ENCODE measurements around the gene CEMIP.
A peak's percentile ranks its signal among the peaks of the same experiment; 100 is the strongest.

Gene CEMIP

DNA sequence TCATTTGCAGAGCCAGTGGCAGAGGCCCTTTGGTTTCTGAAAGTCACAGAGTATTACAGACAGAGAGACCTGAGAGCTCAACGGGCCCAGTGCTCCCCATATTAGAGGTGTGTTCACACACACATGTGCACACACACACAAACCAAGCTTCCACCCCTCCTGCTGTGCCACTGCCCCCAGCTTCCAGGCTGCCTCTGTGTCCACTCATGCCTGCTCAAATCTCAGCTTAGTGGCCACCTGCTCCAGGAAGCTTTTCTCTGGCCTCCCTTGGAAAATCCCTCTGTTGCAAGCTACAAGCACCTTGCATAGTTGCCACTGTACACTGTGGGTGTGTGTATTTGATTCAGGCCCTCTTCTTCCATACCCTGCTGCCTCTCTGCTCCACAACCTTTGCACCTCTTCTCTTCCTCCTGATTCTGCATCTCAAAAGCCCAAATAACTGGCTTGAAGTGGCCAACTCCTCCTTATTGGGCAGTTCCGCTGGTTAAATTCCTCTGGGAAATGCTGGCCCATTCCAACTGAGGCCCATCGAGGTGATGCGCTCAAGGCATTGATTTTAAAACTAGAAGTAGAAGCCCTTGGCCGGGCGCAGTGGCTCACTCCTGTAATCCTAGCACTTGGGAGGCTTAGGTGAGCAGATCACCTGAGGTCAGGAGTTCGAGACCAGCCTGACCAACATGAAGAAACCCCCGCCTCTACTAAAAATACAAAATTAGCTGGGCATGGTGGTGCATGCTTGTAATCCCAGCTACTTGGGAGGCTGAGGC is 187.4 kb downstream of the CEMIP start:
- TF ChIP-seq, protein P1, sequence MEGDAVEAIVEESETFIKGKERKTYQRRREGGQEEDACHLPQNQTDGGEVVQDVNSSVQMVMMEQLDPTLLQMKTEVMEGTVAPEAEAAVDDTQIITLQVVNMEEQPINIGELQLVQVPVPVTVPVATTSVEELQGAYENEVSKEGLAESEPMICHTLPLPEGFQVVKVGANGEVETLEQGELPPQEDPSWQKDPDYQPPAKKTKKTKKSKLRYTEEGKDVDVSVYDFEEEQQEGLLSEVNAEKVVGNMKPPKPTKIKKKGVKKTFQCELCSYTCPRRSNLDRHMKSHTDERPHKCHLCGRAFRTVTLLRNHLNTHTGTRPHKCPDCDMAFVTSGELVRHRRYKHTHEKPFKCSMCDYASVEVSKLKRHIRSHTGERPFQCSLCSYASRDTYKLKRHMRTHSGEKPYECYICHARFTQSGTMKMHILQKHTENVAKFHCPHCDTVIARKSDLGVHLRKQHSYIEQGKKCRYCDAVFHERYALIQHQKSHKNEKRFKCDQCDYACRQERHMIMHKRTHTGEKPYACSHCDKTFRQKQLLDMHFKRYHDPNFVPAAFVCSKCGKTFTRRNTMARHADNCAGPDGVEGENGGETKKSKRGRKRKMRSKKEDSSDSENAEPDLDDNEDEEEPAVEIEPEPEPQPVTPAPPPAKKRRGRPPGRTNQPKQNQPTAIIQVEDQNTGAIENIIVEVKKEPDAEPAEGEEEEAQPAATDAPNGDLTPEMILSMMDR (IDR thresholded peaks at IDR 0.05; ENCODE audit: low read depth, low read length, missing control alignments): no peak
- DNase-seq (ENCODE audit: extremely low read depth, low read depth): no peak

GRCh38 chr15:80967451-80967850 is 188.3 kb downstream of the CEMIP start:
- H3K4me3 ChIP-seq (replicated peaks; ENCODE audit: low read depth, low read length): no peak overlapping the region
- DNase-seq (ENCODE audit: extremely low read depth, low read depth): no peak
- TF ChIP-seq, protein P1 (IDR thresholded peaks at IDR 0.05; ENCODE audit: low read depth, low read length, missing control alignments): no peak

More for the DNA sequence above, 187.4 kb downstream of the CEMIP start:
- H3K4me3 ChIP-seq (replicated peaks; ENCODE audit: low read depth, low read length): no peak overlapping the region

DNA sequence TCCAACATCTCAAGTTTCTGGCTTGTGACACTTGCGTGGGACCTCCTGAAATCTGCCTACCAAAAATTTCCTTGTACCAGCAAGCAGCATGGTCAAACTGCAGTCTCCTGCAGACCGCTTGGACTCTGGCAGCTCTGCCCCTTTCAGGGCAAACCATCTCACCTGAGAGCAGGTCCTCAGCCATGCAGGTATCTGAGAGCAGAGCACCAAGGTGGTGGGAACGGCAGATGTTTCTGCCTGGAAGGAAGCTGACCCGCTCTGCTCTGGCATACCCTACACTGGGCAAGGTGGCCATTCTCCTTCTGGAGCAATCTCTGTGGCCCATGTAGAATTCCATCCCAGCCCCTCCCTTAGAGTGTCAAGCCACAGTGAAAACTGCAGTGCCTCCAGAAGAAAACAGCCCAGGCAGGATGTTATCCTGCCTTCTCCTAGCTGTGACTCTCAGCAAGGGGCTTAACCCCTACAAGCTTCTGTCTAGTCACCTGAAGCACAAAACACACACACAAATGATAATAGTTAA is 188.9 kb downstream of the CEMIP start:
- DNase-seq (ENCODE audit: extremely low read depth, low read depth): no peak
- TF ChIP-seq, protein P1 (IDR thresholded peaks at IDR 0.05; ENCODE audit: low read depth, low read length, missing control alignments): no peak
- no peak overlapping the region for H3K4me3 ChIP-seq (replicated peaks; ENCODE audit: low read depth, low read length)

GRCh38 chr15:80969316-80969715 is 190.1 kb downstream of the CEMIP start:
- no peak overlapping the region for H3K4me3 ChIP-seq (replicated peaks; ENCODE audit: low read depth, low read length)
- TF ChIP-seq, protein P1 (IDR thresholded peaks at IDR 0.05; ENCODE audit: low read depth, low read length, missing control alignments): no peak
- no peak for DNase-seq (ENCODE audit: extremely low read depth, low read depth)

- TF ChIP-seq, protein P1 (IDR thresholded peaks at IDR 0.05; ENCODE audit: low read depth, low read length, missing control alignments): peak; percentile 70
- DNase-seq (ENCODE audit: extremely low read depth, low read depth): peak; percentile 63
- no peak overlapping the region for H3K4me3 ChIP-seq (replicated peaks; ENCODE audit: low read depth, low read length)
Observed at GRCh38 chr15:80970018-80970657, 191.0 kb downstream of the CEMIP start.

DNA sequence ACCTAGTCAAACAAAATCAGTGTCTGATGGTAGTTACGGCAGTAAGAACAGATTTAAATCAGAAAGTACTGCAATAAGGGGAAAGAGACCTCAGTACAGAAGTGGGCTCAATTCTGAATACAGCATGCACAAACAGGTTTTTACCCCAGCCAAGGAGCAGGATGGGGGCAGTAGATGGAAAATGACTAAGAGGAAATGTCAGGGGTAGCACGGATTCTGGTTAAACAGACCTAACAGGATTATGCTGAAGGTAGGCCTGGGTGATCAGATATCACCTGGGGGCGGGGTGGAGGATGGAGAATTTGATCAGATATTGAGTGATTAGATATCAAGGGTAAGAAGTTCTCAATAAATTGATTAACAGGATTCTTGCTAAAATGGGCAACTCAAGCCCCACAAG is 191.5 kb downstream of the CEMIP start:
- DNase-seq (ENCODE audit: extremely low read depth, low read depth): no peak
- TF ChIP-seq, protein P1 (IDR thresholded peaks at IDR 0.05; ENCODE audit: low read depth, low read length, missing control alignments): no peak
- H3K4me3 ChIP-seq (replicated peaks; ENCODE audit: low read depth, low read length): no peak overlapping the region
